Measurements from ENCODE around the gene ATF2. TPM values are rescaled to one million over a fixed set of nuclear protein-coding genes. Genes with fewer than 3 reads are reported as not detected.

ATF2 gene
- total and polyA plus RNA-seq, 9 of the 15 experiments (the other 6 are each of a cell fraction or from before 2014, with no cell fraction given), result 24.2 to 111 (median 45.9) TPM

- intact Hi-C loops (cut with micrococcal nuclease) (no loop called here), in situ Hi-C loops (cut with MboI) (no loop called here)
- ATAC-seq (no peak), DNase-seq (ENCODE audit: extremely low read depth in 1 of 4, low spot score in 3 of 4) (no peak), FAIRE-seq (no peak)
- no TSS peak for BruUV-seq (replicated peaks)
- no peaks in the 10 kb centered on the region for H3K9me3 ChIP-seq (replicated peaks; ENCODE audit: control insufficient read depth, insufficient read depth, low read depth, low read length)
- no peak overlapping the region for H3K9ac ChIP-seq (ENCODE audit: insufficient read depth in 1 of 2, low read depth in 2 of 2, low read length in 2 of 2)
- POLR2A ChIA-PET, result interaction anchor here (0.5 to 0.7 kb wide), 2 partner anchors 16 to 236 kb away, joined by 3 read pairs; no protein-coding TSS in a partner anchor
- CTCF ChIA-PET (ENCODE audit: low intra/inter-chr PET ratio), result no interaction called here
- WGBS (ENCODE audit: insufficient coverage, low coverage, missing lambda C conversion rate), result 2% methylated on average over 3 of the region's 3 CpGs
- H3K4me3 ChIP-seq, result no peak overlapping the region
- H3K27ac ChIP-seq (ENCODE audit: extremely low read depth, low read depth, low read length), result no peak overlapping the region
- H3K36me3 ChIP-seq (ENCODE audit: control insufficient read depth, insufficient read depth, low read length), result no peaks in the 10 kb centered on the region
- H3K9me1 ChIP-seq (ENCODE audit: control insufficient read depth, insufficient read depth, low read length), result no peaks in the 10 kb centered on the region
- H3K27me3 ChIP-seq (ENCODE audit: control insufficient read depth in 2 of 2, insufficient read depth in 2 of 2, low read length in 2 of 2), result peaks cover 6 to 7% of the 10 kb centered on the region in 2 experiments; a peak in 2 of 5 replicates
- H3K4me2 ChIP-seq (ENCODE audit: insufficient read depth, low read length), result no peak overlapping the region
- H3K4me1 ChIP-seq (replicated peaks in 1 of 2; ENCODE audit: control insufficient read depth in 2 of 2, insufficient read depth in 2 of 2, low read length in 2 of 2), result no peaks in the 10 kb centered on the region
- H2AFZ ChIP-seq (ENCODE audit: low read depth, low read length), result no peak overlapping the region
- TF ChIP-seq ZBTB7A (IDR thresholded peaks at IDR 0.05; ENCODE audit: borderline replicate concordance, control insufficient read depth, low read depth, low read length) (no peak), ARID2 (IDR thresholded peaks at IDR 0.05) (no peak)
- H4K20me1 ChIP-seq (replicated peaks; ENCODE audit: control insufficient read depth, insufficient read depth, low read length), result no peaks in the 10 kb centered on the region
- no peaks in the 10 kb centered on the region for H3K79me2 ChIP-seq (ENCODE audit: control insufficient read depth, insufficient read depth, low read length)
These were observed 145.1 kb downstream of the ATF2 start for GRCh38 chr2:175022923-175023322.

MicroRNA genes within 50 kb of the gene (microRNA counts, 767-probe panel; counts per million panel counts)
- not detected for microRNA hsa-miR-933

Small RNA genes lying within 50 kb of the gene (microRNA-seq; reads per million reads assigned to microRNA genes)
- 10.5 reads per million, percentile 57 among the genes with 10 or more reads in this experiment for gene MIR933 (ENCODE audit: borderline microRNAs expressed)

Small RNA genes lying within 50 kb of the gene (small RNA-seq; reads per million reads assigned to genes)
- 1.3 reads per million, percentile 70 among the genes with 10 or more reads in this experiment for gene MIR933
- not detected for gene RF02271
- not detected for gene RNU6-1290P
- not detected for gene RNU6-763P

Other genes starting within 250 kb of the ATF2 start
- gene CHN1, start 162.8 kb downstream of the ATF2 start, total RNA-seq (2014; rRNA removed), result 0.32 and 0.37 TPM in 2 replicates
- gene CHN1, start 162.8 kb downstream of the ATF2 start, total RNA-seq (2014; rRNA removed; fragmentation: Illumina TruSeq; extraction: Trizol), result 0.67 and 0.87 TPM in 2 replicates
- gene CHN1, start 162.8 kb downstream of the ATF2 start, total RNA-seq (2015; rRNA removed; fragmentation: Illumina TruSeq; extraction: Trizol), result 1.6 and 2.0 TPM in 2 replicates
- gene CHN1, start 162.8 kb downstream of the ATF2 start, total RNA-seq (2021), result 0.94 and 1.4 TPM in 2 replicates
- gene CHN1, start 162.8 kb downstream of the ATF2 start, polyA plus RNA-seq (2011; rRNA removed), result 0.64 and 1.2 TPM in 2 replicates
- 0.54 and 1.5 TPM in 2 replicates for gene CHN1, start 162.8 kb downstream of the ATF2 start, polyA plus RNA-seq (2014; fragmentation: Illumina TruSeq; extraction: Trizol)
- gene CHN1, start 162.8 kb downstream of the ATF2 start, polyA plus RNA-seq (2014; fragmentation: Nextera tagmentation; extraction: Ambion mirVana), result under 1 TPM; 0.39 to 0.70 TPM
- 0.17 and 1.8 TPM in 2 replicates for gene CHN1, start 162.8 kb downstream of the ATF2 start, polyA plus RNA-seq (2014; rRNA removed)
- 423 and 490 TPM in 2 replicates for gene ATP5MC3, start 13.5 kb upstream of the ATF2 start, total RNA-seq (2014; rRNA removed)
- gene ATP5MC3, start 13.5 kb upstream of the ATF2 start, total RNA-seq (2014; rRNA removed; fragmentation: Illumina TruSeq; extraction: Trizol), result 861 and 911 TPM in 2 replicates
- gene ATP5MC3, start 13.5 kb upstream of the ATF2 start, total RNA-seq (2015; rRNA removed; fragmentation: Illumina TruSeq; extraction: Trizol), result 903 and 937 TPM in 2 replicates
- 1,012 and 1,047 TPM in 2 replicates for gene ATP5MC3, start 13.5 kb upstream of the ATF2 start, total RNA-seq (2021)
- gene ATP5MC3, start 13.5 kb upstream of the ATF2 start, polyA plus RNA-seq (2011; rRNA removed), result 1,955 and 2,565 TPM in 2 replicates
- 739 and 828 TPM in 2 replicates for gene ATP5MC3, start 13.5 kb upstream of the ATF2 start, polyA plus RNA-seq (2014; fragmentation: Illumina TruSeq; extraction: Trizol)
- 1,000 to 10,000 TPM; 1,166 to 1,324 TPM for gene ATP5MC3, start 13.5 kb upstream of the ATF2 start, polyA plus RNA-seq (2014; fragmentation: Nextera tagmentation; extraction: Ambion mirVana)
- 1,049 and 1,136 TPM in 2 replicates for gene ATP5MC3, start 13.5 kb upstream of the ATF2 start, polyA plus RNA-seq (2014; rRNA removed)